ENCODE measurements around the gene COPS9.

DNA sequence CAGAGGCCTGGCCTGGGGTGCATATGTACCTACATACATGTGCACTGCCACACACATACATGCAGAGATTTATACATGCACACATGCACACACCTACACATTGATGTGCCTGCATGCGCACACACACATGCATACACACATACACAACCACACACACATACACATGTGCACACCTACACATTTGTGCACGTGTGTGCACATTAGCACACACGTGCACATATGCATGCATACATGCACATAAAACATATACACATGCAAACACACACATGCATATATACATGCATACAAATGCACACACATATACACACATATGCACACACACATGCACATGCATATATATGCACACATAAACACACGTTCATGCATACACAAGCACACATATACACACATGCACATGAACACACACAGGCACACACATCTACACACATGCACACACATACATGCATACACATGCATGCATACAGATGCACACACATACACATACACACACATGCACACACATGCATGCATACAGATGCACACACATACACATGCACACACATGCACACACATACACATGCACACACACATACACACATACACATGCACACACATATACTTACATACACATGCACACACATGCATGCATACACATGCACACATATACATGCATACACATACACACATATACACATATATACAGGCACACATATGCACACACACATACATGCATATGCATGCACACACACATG is 27.9 kb upstream of the COPS9 start:
- no peak for TF ChIP-seq CTCF (IDR thresholded peaks at IDR 0.05)
- TF ChIP-seq POLR2AphosphoS5 (IDR thresholded peaks at IDR 0.05; ENCODE audit: low read depth, low read length) = no peak
- TF ChIP-seq, protein P1, sequence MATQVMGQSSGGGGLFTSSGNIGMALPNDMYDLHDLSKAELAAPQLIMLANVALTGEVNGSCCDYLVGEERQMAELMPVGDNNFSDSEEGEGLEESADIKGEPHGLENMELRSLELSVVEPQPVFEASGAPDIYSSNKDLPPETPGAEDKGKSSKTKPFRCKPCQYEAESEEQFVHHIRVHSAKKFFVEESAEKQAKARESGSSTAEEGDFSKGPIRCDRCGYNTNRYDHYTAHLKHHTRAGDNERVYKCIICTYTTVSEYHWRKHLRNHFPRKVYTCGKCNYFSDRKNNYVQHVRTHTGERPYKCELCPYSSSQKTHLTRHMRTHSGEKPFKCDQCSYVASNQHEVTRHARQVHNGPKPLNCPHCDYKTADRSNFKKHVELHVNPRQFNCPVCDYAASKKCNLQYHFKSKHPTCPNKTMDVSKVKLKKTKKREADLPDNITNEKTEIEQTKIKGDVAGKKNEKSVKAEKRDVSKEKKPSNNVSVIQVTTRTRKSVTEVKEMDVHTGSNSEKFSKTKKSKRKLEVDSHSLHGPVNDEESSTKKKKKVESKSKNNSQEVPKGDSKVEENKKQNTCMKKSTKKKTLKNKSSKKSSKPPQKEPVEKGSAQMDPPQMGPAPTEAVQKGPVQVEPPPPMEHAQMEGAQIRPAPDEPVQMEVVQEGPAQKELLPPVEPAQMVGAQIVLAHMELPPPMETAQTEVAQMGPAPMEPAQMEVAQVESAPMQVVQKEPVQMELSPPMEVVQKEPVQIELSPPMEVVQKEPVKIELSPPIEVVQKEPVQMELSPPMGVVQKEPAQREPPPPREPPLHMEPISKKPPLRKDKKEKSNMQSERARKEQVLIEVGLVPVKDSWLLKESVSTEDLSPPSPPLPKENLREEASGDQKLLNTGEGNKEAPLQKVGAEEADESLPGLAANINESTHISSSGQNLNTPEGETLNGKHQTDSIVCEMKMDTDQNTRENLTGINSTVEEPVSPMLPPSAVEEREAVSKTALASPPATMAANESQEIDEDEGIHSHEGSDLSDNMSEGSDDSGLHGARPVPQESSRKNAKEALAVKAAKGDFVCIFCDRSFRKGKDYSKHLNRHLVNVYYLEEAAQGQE (IDR thresholded peaks at IDR 0.05; ENCODE audit: insufficient read depth in 1 of 2, low read depth in 2 of 2, low read length in 1 of 2) = no peak
